DMS153 treated with DMSO at 0.1 percent for 48 hours (cell line): Measurements from ENCODE around the gene WFDC13.
"Not testable (repeated sequence)": the region's sequence is repeated elsewhere in the genome, so short reads cannot be mapped to it uniquely, and the experiment has no call there.

Experiments used
- DNase-seq: peaks from one replicate; lab custom pipeline; 2025; ENCODE audit not compliant: unreplicated experiment; lab: John Stamatoyannopoulos, UW

The WFDC13 gene

GRCh38 chr20:45701873-45702272, at the start of gene WFDC13:
WFDC13 (plus strand) TSS chr20:45702038; CDS start chr20:45702124, 86 bp downstream.
- DNase-seq, result no peak

- not testable (repeated sequence) for DNase-seq
Observed at GRCh38 chr20:45657038-45657437, 44.8 kb upstream of the WFDC13 start.

DNA sequence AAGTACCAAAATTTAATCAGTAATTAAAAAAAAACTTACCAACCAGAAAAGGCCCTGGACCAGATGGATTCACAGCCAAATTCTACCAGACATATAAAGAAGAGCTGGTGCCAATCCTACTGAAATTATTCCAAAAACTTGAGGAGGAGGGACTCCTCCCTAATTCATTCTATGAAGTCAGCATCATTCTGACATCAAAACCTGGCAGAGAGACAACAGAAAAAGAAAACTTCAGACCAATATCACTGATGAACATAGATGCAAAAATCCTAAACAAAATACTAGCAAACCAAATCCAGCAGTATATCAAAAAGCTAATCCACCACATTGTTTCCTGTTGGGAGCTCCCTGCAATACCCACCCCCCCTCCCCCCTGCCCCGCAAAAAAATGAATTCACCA, 31.7 kb upstream of the WFDC13 start, which contains the start of gene WFDC11:
Gene WFDC11 (minus strand): TSS at position 101 of the 400 bp plus-strand sequence. CDS start 19,639 bp downstream, outside the sequence.
- DNase-seq, result no peak

- no peak for DNase-seq
Observed at GRCh38 chr20:45672765-45673164, 29.1 kb upstream of the WFDC13 start.

DNA sequence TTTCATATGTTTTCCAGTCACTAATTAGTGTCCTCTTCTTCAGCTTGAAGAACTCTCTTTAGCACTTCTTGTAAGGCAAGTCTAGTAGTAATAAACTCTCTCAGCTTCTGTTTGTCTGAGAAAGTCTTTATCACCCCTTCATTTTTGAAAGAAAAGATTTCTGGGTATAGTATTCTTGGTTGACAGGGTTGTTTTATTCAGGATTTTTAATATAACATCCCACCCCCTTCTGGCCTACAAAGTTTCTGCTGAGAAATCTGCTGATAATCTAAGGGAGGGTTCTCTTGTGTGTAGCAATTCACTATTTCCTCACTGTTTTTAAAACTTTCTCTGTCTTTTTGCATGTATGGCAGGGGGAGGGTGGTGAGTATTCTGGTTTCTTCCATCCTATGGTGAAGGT, 22.2 kb upstream of the WFDC13 start:
- no peak for DNase-seq

GRCh38 chr20:45685896-45686295, 15.9 kb upstream of the WFDC13 start:
- no peak for DNase-seq

DNA sequence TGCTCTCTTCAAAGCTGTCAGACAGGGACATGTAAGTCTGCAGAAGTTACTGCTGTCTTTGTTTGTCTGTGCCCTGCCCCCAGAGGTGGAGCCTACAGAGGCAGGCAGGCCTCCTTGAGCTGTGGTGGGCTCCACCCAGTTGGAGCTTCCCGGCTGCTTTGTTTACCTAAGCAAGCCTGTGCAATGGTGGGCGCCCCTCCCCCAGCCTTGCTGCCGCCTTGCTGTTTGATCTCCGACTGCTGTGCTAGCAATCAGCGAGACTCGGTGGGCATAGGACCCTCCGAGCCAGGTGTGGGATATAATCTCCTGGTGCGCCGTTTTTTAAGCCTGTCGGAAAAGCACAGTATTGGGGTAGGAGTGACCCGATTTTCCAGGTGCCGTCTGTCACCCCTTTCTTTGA, 8.5 kb upstream of the WFDC13 start:
- not testable (repeated sequence) for DNase-seq

DNA sequence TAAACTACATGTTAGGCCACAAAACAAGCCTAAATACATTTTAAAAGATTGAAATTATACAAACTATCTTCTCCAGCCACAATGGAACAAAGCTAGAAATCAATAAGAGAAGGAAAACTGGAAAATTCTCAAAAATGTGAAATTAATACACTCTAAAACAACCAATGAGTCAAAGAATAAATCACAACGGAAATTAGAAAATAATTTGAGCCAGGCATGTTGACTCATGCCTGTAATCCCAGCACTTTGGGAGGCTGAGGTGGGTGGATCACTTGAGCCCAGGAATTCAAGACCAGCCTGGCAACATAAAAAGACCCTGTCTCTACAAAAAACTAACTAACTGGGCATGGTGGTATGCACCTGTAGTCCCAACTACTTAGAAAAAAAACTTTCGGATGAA, 6.3 kb upstream of the WFDC13 start:
- no peak for DNase-seq

DNA sequence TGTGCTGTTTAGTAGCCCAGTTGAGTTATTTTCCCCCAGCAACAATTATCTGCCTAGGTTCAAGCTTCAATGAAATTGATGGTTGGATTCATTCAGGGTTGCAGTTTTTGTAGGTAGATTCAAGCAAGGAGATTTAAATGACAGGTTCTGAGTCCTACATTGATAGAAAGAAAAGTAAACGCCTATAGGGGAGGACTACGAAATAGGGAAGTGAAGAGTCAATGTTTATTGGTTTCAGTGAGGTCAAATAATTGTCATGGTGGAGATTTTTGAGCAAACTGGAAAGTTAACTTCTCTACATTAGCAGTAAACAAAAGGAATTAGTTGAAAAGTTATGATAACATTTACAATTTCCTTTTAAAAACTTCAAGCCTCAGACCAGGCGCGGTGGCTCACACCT, 734 bp upstream of the WFDC13 start:
- no peak for DNase-seq

- no peak for DNase-seq
Observed at GRCh38 chr20:45704969-45705637, 3.3 kb downstream of the WFDC13 start, which contains the start of gene WFDC10B. WFDC10B (minus strand) TSS chr20:45705019; CDS start chr20:45685992, 19,027 bp downstream.

DNA sequence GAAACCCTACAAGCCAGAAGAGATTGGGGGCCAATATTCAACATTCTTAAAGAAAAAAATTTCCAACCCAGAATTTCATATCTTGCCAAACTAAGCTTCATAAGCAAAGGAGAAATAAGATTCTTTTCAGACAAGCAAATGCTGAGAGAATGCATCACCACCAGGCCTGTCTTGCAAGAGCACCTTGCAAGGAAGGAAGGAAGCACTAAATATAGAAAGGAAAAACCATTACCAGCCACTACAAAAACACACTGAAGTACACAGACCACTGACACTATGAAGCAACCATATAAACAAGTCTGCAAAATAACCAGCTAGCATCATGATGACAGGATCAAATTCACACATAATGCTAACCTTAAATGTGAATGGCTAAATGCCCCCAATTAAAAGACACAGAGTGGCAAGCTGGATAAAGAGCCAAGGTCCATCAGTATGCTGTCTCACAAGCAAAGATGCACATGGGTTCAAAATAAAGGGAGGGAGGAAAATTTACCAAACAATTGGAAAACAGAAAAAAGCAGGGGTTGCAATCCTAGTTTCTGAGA, 14.4 kb downstream of the WFDC13 start:
- not testable (repeated sequence) for DNase-seq

DNA sequence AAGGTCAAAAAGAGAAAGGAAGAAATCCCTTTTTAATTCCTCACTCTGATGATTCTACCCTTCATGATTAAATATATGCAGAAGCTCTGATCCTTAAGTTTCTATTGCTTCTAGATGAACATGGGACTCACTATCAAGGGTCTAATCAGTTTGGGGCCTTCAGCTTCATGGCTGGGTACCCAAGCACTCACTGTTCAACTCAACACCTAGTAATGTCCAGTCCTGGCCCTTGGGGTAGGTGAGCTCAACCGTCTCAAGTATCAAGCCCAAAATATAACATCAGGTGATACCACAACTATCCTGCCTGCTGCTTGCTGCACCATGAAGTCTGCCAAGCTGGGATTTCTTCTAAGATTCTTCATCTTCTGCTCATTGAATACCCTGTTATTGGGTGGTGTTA, 20.2 kb downstream of the WFDC13 start, which contains the start of gene SPINT4:
Gene SPINT4 (plus strand): TSS at position 301 of the 400 bp plus-strand sequence. CDS start 21 bp downstream, at position 322.
- no peak for DNase-seq

DNA sequence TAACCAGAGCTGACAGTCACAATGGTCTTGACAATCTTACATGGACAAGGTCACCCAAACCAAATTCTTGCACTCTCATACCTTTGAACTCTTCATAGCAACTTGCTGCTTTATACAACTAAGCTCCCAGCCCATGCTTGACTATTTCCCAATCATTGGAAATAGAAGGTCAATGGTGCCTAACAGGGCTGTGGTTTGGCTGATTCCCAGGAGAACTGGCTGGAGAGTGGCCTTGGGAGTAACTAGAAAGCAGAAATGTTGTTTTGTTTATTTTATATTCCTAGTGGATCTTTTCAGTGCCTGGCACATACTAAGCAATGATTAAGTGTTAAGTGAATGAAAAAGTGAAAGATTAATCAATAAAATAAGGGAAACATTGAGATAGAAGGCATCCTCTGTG, 23.3 kb downstream of the WFDC13 start:
- no peak for DNase-seq

GRCh38 chr20:45727044-45727443, 25.2 kb downstream of the WFDC13 start:
- no peak for DNase-seq

- DNase-seq, result no peak
Observed at GRCh38 chr20:45732199-45732598, 30.4 kb downstream of the WFDC13 start.

DNA sequence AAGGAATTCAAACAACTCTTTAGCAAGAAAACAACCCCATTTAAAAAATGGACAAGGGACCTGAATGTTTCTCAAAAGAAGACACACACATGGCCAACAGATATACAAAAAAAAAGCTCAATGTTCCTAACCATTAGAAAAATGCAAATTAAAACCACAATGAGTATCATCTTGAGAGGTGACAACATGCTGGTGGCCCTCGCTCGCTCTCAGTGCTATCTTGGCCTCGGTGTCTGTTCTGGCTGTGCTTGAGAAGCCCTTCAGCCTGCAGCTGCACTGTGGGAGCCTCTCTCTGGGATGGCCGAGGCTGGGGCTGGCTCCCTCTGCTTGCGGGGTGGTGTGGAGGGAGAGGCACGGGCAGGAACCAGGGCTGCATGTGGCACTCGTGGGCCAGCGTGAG, 33.7 kb downstream of the WFDC13 start:
- DNase-seq, result no peak

DNA sequence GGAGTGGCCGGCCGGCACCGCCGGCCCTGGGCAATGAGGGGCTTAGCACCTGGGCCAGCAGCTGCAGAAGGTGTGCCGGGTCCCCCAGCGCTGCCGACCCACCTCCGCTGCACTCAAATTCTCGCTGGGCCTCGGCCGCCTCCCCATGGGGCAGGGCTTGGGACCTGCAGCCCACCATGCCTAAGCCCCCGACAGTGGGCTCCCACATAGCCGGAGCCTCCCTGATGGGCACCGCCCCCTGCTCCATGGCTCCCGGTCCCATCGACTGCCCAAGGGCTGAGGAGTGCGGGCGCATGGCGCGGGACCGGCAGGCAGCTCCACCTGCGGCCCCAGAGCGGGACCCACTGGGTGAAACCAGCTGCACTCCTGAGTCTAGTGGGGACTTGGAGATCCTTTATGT, 34.1 kb downstream of the WFDC13 start:
- no peak for DNase-seq

DNA sequence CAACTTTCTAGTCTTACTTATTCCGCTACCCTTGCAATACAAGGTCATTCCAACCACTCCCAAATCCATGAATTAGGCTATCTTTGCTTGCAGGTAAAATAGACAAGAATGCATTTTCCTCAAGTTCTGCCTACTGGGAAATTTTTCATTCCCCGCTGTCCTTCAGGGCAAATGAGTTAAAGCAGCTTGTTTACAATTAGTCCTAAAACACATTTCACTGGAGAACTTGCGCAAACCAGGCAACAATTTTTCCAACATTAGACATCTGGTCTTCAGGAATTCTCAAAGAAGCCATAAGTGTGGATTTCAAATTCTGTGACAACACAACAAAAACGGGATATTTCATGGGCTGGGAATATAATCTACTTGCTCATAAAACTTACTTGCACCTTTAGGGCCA, 40.8 kb downstream of the WFDC13 start:
- DNase-seq, result no peak

- DNase-seq, result no peak
Observed at GRCh38 chr20:45745015-45745414, 43.2 kb downstream of the WFDC13 start.

DNA sequence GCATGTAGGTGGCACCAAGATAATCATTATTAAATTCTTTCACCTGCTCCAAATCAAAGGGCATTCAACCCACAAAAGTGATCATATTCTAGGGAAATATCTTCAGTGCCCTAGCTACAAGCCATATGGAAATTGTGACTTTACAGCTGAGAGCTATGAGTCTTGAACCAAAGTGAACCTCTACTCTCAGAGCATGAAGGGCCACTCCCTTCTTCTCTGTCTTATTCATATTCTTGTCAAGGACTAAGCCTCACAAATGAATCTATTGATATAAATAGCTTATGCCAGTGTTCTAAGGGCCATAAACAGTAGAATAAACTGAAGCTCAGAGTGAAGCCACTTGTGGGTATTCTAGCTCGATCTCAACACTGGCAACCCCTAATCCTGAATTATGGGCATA, 49.9 kb downstream of the WFDC13 start:
- DNase-seq, result no peak

DNA sequence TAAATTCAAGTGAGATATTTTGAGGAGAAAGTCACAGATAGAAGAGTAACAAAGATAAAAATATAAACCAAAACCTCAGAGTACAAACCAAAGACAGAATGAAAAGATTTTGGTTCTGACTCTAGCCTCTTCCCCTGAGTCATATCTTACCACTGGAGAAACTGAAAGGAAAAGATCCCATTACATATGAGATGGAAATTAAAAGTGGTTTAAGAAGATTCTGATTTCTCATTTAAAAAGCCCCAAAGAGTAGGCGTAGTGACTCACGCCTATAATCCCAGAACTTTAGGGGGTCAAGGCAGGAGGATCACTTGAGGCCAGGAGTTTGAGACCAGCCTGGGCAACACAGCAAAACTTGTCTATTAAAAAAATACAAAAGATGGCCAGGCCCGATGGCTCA, 50.9 kb downstream of the WFDC13 start:
- no peak for DNase-seq

DNA sequence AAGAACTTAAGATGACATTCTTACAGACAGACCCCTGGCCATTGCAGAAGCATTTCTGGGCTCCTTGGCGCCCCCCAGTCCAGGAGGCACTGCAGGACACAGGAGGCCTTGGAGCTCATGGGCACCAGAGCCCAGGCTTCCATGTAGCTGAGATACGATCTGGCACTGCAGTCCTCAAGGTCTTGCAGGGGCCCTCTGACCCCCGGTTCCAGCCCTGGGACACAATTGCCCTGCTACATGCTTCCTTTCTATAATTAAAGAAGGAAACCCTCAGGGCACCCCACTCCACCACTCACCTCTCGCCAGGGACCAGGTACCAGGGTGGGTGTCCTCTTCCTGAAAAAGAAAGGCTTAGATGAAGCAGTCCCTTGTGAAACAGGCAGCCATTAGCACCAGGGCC, 56.3 kb downstream of the WFDC13 start:
- no peak for DNase-seq
